ENCODE data around the gene GABRD.

DNA sequence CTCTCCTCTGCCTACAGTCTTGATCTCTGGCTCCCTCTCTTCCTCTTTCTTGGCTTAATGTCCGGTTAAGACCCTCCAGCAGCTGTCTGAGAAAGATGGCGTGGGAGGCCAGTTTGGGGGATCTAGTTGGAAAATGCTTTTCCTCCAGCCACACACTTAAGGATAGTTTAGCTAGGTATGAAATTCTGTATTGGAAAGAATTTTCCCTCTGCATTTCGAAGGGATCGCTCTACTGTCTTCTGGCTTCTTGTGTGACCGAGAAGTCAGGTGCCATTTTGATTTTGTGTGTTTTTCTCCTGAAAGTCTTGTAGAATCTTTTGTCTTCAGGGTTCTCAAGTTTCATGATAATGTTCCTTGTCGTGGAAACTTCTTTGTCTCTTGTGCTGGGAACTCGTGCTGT is 59.0 kb downstream of the GABRD start:
- TF ChIP-seq, protein P1, sequence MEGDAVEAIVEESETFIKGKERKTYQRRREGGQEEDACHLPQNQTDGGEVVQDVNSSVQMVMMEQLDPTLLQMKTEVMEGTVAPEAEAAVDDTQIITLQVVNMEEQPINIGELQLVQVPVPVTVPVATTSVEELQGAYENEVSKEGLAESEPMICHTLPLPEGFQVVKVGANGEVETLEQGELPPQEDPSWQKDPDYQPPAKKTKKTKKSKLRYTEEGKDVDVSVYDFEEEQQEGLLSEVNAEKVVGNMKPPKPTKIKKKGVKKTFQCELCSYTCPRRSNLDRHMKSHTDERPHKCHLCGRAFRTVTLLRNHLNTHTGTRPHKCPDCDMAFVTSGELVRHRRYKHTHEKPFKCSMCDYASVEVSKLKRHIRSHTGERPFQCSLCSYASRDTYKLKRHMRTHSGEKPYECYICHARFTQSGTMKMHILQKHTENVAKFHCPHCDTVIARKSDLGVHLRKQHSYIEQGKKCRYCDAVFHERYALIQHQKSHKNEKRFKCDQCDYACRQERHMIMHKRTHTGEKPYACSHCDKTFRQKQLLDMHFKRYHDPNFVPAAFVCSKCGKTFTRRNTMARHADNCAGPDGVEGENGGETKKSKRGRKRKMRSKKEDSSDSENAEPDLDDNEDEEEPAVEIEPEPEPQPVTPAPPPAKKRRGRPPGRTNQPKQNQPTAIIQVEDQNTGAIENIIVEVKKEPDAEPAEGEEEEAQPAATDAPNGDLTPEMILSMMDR (IDR thresholded peaks at IDR 0.05) = no peak
- TF ChIP-seq ELF4 (CRISPR knock-in tag; IDR thresholded peaks at IDR 0.05; ENCODE audit: low read depth) = no peak
- no peak for TF ChIP-seq MLX (CRISPR knock-in tag; IDR thresholded peaks at IDR 0.05)
- no peak for TF ChIP-seq ZBTB43 (CRISPR knock-in tag; IDR thresholded peaks at IDR 0.05)
